ENCODE measurements around the gene CAMKK1.

CAMKK1 gene
- 6.8 to 15.5 reads per million in 2 donors for total RNA-seq

DNA sequence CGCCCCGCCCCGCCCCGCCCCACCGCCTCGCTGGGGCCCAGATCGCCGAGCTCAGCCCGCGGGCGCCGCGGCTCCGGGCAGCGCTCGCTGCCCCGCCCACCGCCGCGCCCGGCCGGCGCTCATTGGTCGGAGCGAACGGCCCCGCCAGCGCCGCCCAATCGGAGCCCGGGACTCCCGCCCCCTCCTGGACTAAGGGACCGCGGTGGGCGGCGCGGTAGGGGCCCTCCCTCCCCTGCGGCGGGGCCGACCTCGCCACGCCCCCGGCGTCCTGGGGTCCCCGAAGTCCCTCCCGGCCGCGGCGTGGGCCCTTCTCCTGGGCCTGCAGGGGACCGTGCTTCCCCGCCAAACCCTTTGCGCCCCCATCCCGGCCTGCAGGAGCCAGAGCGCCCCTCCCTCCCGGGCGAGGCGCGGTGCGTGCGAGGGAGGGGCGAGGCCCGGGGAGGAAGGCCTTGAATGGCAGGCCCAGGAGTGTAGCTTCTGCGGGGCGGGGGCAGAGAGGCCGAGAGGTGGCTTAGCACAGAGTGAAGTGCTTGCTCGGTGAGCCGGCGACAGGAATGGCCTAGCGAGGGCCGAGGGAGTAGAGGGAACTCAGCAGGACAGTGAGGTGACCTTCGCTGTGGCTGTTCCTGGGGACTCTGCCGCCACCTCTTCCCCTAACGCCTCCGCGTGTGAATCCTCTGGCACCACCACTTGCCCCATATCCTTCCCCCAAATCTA, at the start of gene CAMKK1:
Gene CAMKK1 (minus strand): TSS at position 51 of the 717 bp plus-strand sequence. CDS start 7,366 bp downstream, outside the sequence.
- DNase-seq, result peak; percentile 81

DNA sequence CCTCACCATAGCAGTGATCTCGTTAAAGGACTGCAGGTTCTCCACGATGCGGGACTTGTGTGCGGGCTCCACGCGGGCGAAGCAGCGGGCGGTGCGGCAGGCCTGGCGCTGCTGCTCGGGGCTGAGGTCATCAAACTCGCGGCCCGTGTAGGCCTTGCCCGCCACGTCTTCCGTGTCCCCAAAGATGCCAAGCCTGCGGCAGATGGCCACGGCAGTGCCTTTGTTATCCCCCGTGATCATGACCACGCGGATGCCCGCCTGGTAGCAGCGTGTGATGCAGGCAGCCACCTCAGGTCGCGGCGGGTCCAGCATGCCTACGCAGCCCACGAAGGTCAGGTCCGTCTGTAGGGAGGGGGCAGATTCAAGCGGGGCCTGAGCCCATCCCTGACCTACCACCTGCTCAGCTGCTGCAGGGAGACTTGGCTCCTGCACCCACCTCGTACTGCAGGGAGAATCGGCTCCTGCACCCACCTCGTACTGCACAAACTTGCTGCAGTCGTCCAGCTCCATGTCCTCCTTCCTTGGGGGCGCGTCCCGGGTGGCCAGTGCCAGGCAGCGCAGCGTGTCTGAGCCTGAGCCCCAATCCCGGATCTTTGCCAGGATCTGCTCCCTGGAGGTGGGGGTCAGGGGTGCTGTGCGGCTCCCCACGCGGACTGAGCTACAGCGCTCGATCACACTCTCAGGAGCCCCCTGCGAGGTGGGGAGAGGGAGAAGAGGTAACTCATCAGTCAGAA, 48.3 kb upstream of the CAMKK1 start:
- DNase-seq, result no peak

- DNase-seq, result no peak
These were observed 44.5 kb upstream of the CAMKK1 start for GRCh38 chr17:3937359-3937758.

DNA sequence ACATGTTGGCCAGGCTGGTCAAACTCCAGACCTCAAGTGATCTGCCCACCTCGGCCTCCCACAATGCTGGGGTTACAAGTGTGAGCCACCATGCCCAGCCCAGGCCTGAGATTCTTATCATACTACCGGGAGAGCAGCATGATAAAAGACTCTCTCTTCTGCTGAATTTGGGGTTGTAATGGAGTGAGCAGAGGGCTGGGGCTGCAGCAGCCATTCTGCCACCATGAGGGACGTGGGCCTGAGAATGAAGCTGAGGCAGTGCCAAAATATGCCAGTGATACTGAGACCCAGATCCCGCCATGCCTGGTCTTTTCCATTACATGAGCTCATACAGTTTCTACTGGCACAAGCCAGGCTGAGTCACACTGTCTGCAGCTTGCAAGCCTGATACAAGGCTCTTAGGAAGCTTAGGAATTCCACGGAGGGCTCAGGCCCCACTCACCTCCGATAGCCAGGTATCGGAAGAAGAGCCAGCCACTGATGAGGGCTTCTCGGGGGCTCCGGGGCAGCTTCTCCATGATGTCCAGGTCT, 43.0 kb upstream of the CAMKK1 start:
- no peak for DNase-seq

- no peak for DNase-seq
These were observed 42.3 kb upstream of the CAMKK1 start for GRCh38 chr17:3935140-3935542.

GRCh38 chr17:3929764-3930163, 36.9 kb upstream of the CAMKK1 start:
- no peak for DNase-seq

- no peak for DNase-seq
These were observed 36.3 kb upstream of the CAMKK1 start for GRCh38 chr17:3929181-3929580.

DNA sequence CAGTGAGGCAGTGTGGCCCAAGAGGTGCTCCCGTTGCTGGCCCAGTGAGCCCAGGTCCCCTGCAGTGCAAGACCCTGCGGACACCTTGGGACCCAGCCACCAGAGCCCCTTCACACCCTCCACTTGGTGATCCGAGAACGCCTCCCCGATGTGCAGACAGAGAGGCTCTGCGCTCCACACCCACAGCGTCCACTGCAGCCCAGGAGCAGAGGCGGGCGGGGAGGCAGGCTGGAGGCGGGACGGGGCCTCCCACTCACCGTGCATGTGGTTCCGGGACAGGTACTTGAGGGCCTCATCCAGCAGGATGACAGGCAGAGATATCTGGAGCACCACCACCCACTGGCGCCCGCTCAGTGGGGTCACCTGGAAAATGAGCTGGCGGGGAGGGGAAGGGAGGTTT, 35.6 kb upstream of the CAMKK1 start:
- no peak for DNase-seq

DNA sequence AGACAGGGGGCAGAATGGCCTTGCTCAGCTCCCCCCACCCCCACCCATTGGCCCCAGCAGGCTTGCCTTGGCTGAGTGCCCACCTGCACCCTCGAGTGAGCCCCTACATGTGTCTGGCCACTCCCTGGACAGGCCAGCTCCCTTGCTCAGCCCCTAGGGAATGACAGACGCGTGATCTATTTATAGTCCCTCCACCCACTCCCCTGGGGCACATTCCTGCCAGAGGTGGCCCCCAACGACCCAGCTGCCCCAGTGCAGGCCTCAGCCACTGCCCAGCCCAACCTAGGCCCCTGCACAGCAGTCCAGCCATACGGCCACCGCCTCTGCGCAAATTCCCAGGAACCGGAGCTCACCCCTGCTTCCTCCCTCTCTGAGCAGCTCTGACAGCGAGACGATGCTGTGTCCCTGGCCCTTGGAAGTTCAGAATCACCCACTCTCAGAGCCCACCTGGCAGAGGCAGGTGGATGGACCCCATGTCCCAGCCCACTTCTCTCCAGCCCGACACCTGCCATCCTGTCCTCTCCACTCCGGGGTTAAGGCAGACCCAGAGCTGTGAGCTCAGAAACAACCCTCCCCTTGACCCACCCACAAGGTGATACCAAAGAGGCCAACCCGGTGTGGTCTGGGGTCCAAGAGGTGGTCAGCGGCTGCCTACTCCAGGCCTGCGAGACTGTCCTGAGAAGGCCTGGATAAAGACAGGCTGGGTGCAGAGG, 34.9 kb upstream of the CAMKK1 start:
- no peak for DNase-seq

- no peak for DNase-seq
These were observed 34.2 kb upstream of the CAMKK1 start for GRCh38 chr17:3926860-3927627.

- no peak for DNase-seq
These were observed 33.0 kb upstream of the CAMKK1 start for GRCh38 chr17:3925684-3926485.

DNA sequence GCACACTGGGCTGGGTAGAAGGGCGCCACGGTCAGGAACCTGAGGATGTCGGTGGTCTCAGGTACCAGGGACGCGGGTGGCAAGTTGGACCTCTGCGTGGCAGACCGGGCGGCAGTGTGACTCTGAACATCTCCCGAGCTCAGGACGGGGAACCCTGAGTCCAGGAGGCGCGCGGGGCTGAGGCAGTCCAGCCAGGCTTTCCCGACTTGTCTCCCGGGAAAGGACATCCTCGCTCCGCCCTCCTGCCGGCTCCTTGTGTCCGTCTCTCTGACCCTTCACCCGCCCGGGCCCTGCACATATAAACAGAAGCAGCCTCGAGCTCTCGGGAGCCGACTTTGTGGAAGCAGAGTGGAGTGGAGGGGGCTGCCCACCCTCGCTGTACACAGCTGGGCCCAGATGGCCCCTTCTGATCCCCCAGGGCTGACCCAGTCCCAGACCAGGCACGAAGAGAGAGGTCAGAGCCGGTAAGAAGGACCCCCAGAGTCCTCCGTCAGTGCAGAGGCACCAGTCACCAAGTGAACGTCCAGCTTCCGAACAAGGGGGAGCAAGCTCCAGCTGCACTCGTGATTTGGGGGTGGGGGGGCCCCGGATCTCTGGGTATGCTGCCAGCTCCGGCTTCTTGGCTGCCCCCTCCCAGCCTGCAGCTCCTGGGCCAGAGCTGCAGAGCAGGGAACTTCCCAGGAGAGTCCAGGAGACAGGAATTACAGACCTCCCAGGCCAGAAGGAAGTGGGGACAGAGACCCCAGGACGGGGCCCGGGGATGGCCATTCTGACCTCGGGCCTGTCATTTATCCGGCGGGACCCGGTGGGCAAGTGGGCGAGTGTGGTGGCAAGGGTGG, 31.9 kb upstream of the CAMKK1 start:
- DNase-seq, result no peak

- DNase-seq, result no peak
These were observed 30.8 kb upstream of the CAMKK1 start for GRCh38 chr17:3923466-3924190.

DNA sequence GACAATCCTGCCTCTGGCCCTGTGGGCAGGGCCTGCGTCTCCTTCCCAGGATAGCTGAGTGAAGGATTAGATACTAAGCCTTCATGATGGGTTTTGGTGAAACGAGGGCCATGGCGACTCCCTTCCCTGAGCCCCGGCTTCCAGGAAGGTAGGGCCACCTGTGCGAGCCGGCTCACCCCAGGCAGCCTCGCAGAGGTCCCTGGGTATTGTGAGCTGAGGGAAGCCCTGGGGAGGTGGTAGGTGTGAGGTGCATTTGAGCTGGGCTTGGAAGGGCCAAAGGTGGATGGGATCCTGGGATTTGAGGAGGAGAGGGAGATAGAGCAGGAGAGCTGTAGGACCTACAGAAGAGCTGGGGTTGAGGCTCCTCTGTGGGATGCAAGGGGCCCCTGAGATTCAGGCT, 29.9 kb upstream of the CAMKK1 start:
- no peak for DNase-seq

- DNase-seq, result no peak
These were observed 28.9 kb upstream of the CAMKK1 start for GRCh38 chr17:3921502-3922319.

GRCh38 chr17:3921006-3921405, 28.2 kb upstream of the CAMKK1 start:
- DNase-seq, result no peak

GRCh38 chr17:3919123-3919624, 26.3 kb upstream of the CAMKK1 start:
- DNase-seq, result no peak

GRCh38 chr17:3918372-3919122, 25.7 kb upstream of the CAMKK1 start:
- no peak for DNase-seq
